Epithelial cell of proximal tubule (primary cell): Measurements from ENCODE around the gene PACS2. TPM values are rescaled to one million over a fixed set of nuclear protein-coding genes. Genes with fewer than 3 reads are reported as not detected.

Experiments
- DNase-seq: peaks from one replicate; pipeline ENCODE4 v3.0.0-alpha.2; 2011; ENCODE audit warnings: low read depth
- H3K4me3 ChIP-seq: 2 replicates; pipeline ENCODE4 v1.5.1; 2011; ENCODE audit warnings: low read depth, mild to moderate bottlenecking, low read length
- CTCF ChIP-seq: conservative IDR thresholded peaks from 2 replicates; pipeline ENCODE4 v1.5.1; 2012; ENCODE audit warnings: low read depth, mild to moderate bottlenecking, low read length
- total RNA-seq: library from RNA; depleted of rRNA; stranded (reverse); fragments of >200 nt; gene quantifications from 2 replicates; pipeline ENCODE4 v1.2.3, GENCODE V29; 2015

Gene PACS2
- total RNA-seq, 1 donor from 2014 or later: 68.7 TPM

GRCh38 chr14:105418269-105419194, 104.0 kb downstream of the PACS2 start:
- H3K4me3 ChIP-seq: peak overlapping the region; percentile 77
- no peak for DNase-seq
- no peak for TF ChIP-seq CTCF

- DNase-seq: no peak
- H3K4me3 ChIP-seq: peak within 1 kb of the TSS; percentile 87
- no peak for TF ChIP-seq CTCF
Measured at GRCh38 chr14:105419195-105420091, 104.9 kb downstream of the PACS2 start, which contains the start of gene MTA1. Gene MTA1, plus strand, starts transcription at chr14:105419827. Its CDS starts 209 bp downstream, at chr14:105420036.

- DNase-seq: no peak
- H3K4me3 ChIP-seq: peak overlapping the region; percentile 87
- no peak for TF ChIP-seq CTCF
Measured at GRCh38 chr14:105420101-105420973, 105.8 kb downstream of the PACS2 start.

GRCh38 chr14:105420974-105421674, 106.6 kb downstream of the PACS2 start:
- TF ChIP-seq CTCF: no peak

GRCh38 chr14:105421723-105422615, 107.4 kb downstream of the PACS2 start:
- no peak for DNase-seq
- H3K4me3 ChIP-seq: peak overlapping the region; percentile 87
- no peak for TF ChIP-seq CTCF

More at GRCh38 chr14:105420974-105421674, 106.6 kb downstream of the PACS2 start:
- peak overlapping the region; percentile 87 for H3K4me3 ChIP-seq
- DNase-seq: no peak
